Measurements from ENCODE around the gene ZNF737. TPM values are rescaled to one million over a fixed set of nuclear protein-coding genes. Genes with fewer than 3 reads are reported as not detected.
"Not testable (repeated sequence)": the region's sequence is repeated elsewhere in the genome, so short reads cannot be mapped to it uniquely, and the experiment has no call there.

Gene ZNF737
- total and polyA plus RNA-seq, 2 of the 4 experiments (the other 2 are of a cell fraction) = 2.0 to 5.0 TPM

- Histone ChIP-seq H3K9me1 (ENCODE audit: insufficient read depth, low read length) (no peaks in the 10 kb centered on the region), H2AK9ac (replicated peaks; ENCODE audit: low read depth, low read length, poor library complexity) (no peak overlapping the region), H2AFZ (replicated peaks; ENCODE audit: low read length, poor library complexity) (no peak overlapping the region), H3K14ac (replicated peaks; ENCODE audit: low read depth, low read length) (no peak overlapping the region), H3K9ac (ENCODE audit: low read depth, low read length) (no peak overlapping the region), H2BK20ac (ENCODE audit: low read depth, low read length) (no peak overlapping the region), H4K8ac (ENCODE audit: low read depth in 2 of 2, low read length in 2 of 2) (no peak overlapping the region), H3K36me3 (ENCODE audit: control insufficient read depth, insufficient read depth, low read length) (peaks cover 12% of the 10 kb centered on the region), H3K56ac (ENCODE audit: extremely low read depth, insufficient read depth, low read length) (no peak overlapping the region), H3K27ac (ENCODE audit: insufficient read depth, low read length) (no peak overlapping the region), H3K4me3 (ENCODE audit: insufficient read depth, low read depth, low read length) (no peak overlapping the region), H2BK15ac (ENCODE audit: low read depth, low read length) (no peak overlapping the region), H2AK5ac (ENCODE audit: low read depth, low read length) (no peak overlapping the region), H2BK5ac (ENCODE audit: low read depth, low read length, poor library complexity, severe bottlenecking) (no peak overlapping the region), H3K9me3 (ENCODE audit: control insufficient read depth, insufficient read depth, low read length) (peaks cover 51% of the 10 kb centered on the region), H4K5ac (ENCODE audit: low read depth, low read length) (no peak overlapping the region), H4K20me1 (ENCODE audit: insufficient read depth, low read length) (no peaks in the 10 kb centered on the region), H3K27me3 (ENCODE audit: control insufficient read depth, insufficient read depth, low read length) (no peaks in the 10 kb centered on the region), H3K4me1 (ENCODE audit: control insufficient read depth, insufficient read depth, low read length) (no peaks in the 10 kb centered on the region), H3K4me2 (ENCODE audit: low read depth, low read length) (no peak overlapping the region), H2BK120ac (ENCODE audit: low read depth, low read length) (no peak overlapping the region), H4K91ac (ENCODE audit: insufficient read depth, low read depth, low read length) (no peak overlapping the region), H3K4ac (ENCODE audit: low read depth, low read length) (no peak overlapping the region), H3K18ac (ENCODE audit: low read depth, low read length) (no peak overlapping the region), H3K79me1 (ENCODE audit: low read depth in 1 of 2, low read length in 2 of 2) (no peaks in the 10 kb centered on the region), H3K23ac (ENCODE audit: low read depth, low read length) (no peak overlapping the region)
- CTCF ChIA-PET = no interaction called here
- whole genome bisulfite sequencing, 2 experiments (ENCODE audit: extremely low coverage in 2 of 2, insufficient read length in 1 of 2) = no CpG with 5 or more reads among the region's 4 CpGs
- BruUV-seq (replicated peaks) = no TSS peak
- POLR2A ChIA-PET (ENCODE audit: unreplicated experiment) = no interaction called here
- no peak for DNase-seq
- in situ Hi-C loops (cut with MboI; ENCODE audit: low sequenced_read_pairs) = no loop called here
- dilution Hi-C loops (cut with HindIII; ENCODE audit: low sequenced_read_pairs, unreplicated experiment) = no loop called here
- no peak for ATAC-seq (ENCODE audit: low read depth)
- intact Hi-C loops (cut with micrococcal nuclease) = no loop called here
- TF ChIP-seq FOS (IDR thresholded peaks at IDR 0.05; ENCODE audit: low read depth, low read length) = no peak
Observed at GRCh38 chr19:20558011-20558410, 7.6 kb downstream of the ZNF737 start.

GRCh38 chr19:20544667-20545333 lies 20.8 kb downstream of the ZNF737 start:
- H3K79me1 ChIP-seq (ENCODE audit: low read depth in 1 of 2, low read length in 2 of 2); H4K20me1 ChIP-seq (ENCODE audit: insufficient read depth, low read length); H3K27ac ChIP-seq (ENCODE audit: insufficient read depth, low read length); H3K18ac ChIP-seq (ENCODE audit: low read depth, low read length); H2AFZ ChIP-seq (replicated peaks; ENCODE audit: low read length, poor library complexity); H3K4me1 ChIP-seq (ENCODE audit: control insufficient read depth, insufficient read depth, low read length); H2BK120ac ChIP-seq (ENCODE audit: low read depth, low read length); H4K91ac ChIP-seq (ENCODE audit: insufficient read depth, low read depth, low read length); H3K27me3 ChIP-seq (ENCODE audit: control insufficient read depth, insufficient read depth, low read length); H3K4me3 ChIP-seq (ENCODE audit: insufficient read depth, low read depth, low read length); BruUV-seq (replicated peaks); H2AK9ac ChIP-seq (replicated peaks; ENCODE audit: low read depth, low read length, poor library complexity); H3K4ac ChIP-seq (ENCODE audit: low read depth, low read length); H3K4me2 ChIP-seq (ENCODE audit: low read depth, low read length); intact Hi-C loops (cut with micrococcal nuclease); H3K9ac ChIP-seq (ENCODE audit: low read depth, low read length); H2BK5ac ChIP-seq (ENCODE audit: low read depth, low read length, poor library complexity, severe bottlenecking); H4K5ac ChIP-seq (ENCODE audit: low read depth, low read length); CTCF ChIA-PET; H3K56ac ChIP-seq (ENCODE audit: extremely low read depth, insufficient read depth, low read length); DNase-seq; ATAC-seq (ENCODE audit: low read depth); H3K9me1 ChIP-seq (ENCODE audit: insufficient read depth, low read length); H2BK20ac ChIP-seq (ENCODE audit: low read depth, low read length); H4K8ac ChIP-seq (ENCODE audit: low read depth in 2 of 2, low read length in 2 of 2); POLR2A ChIA-PET (ENCODE audit: unreplicated experiment); H3K23ac ChIP-seq (ENCODE audit: low read depth, low read length); in situ Hi-C loops (cut with MboI; ENCODE audit: low sequenced_read_pairs); H2BK15ac ChIP-seq (ENCODE audit: low read depth, low read length); dilution Hi-C loops (cut with HindIII; ENCODE audit: low sequenced_read_pairs, unreplicated experiment); H3K14ac ChIP-seq (replicated peaks; ENCODE audit: low read depth, low read length); H2AK5ac ChIP-seq (ENCODE audit: low read depth, low read length): not testable (repeated sequence)
- Histone ChIP-seq H3K36me3 (ENCODE audit: control insufficient read depth, insufficient read depth, low read length) (peaks cover 23% of the 10 kb centered on the region), H3K9me3 (ENCODE audit: control insufficient read depth, insufficient read depth, low read length) (peaks cover 62% of the 10 kb centered on the region)
- WGBS, 2 experiments (ENCODE audit: extremely low coverage in 2 of 2, insufficient read length in 1 of 2) = no CpG with 5 or more reads among the region's 7 CpGs

Measured in IMR-90 (cell line).